PFSK-1 (cell line): Measurements from ENCODE around the gene INPP5F.

Experiments
- FOXP2 ChIP-seq: optimal IDR thresholded peaks from 2 replicates; pipeline ENCODE3; 2011; ENCODE audit warnings: borderline replicate concordance, control low read depth, inconsistent platforms; ENCODE audit not compliant: insufficient read depth; ENCODE audit errors: extremely low read length, extremely low read depth
- POLR2AphosphoS5 ChIP-seq: IDR thresholded peaks from 2 replicates; pipeline ENCODE4 v1.6.1; 2012; ENCODE audit warnings: low read depth, mild to moderate bottlenecking, control low read depth, low read length, moderate library complexity
- SIN3A ChIP-seq: IDR thresholded peaks from 2 replicates; pipeline ENCODE4 v1.6.1; 2012; ENCODE audit warnings: mild to moderate bottlenecking, low read length, moderate library complexity, borderline replicate concordance; ENCODE audit not compliant: insufficient read depth
- TAF1 ChIP-seq: IDR thresholded peaks from 2 replicates; pipeline ENCODE4 v1.6.1; 2012; ENCODE audit warnings: low read length, control low read depth, borderline replicate concordance; ENCODE audit not compliant: insufficient read depth
- TF ChIP-seq, protein P1 (sequence below), 2 experiments: IDR thresholded peaks; 2 replicates each; pipeline versions ENCODE4 v1.6.1 to v1.8.0; 2011 to 2012; ENCODE audit warnings: low read depth in 2 of 2, low read length in 2 of 2, control low read depth in 1 of 2, inconsistent platforms in 1 of 2, mild to moderate bottlenecking in 1 of 2, moderate library complexity in 1 of 2; ENCODE audit not compliant: insufficient read depth in 1 of 2

DNA sequence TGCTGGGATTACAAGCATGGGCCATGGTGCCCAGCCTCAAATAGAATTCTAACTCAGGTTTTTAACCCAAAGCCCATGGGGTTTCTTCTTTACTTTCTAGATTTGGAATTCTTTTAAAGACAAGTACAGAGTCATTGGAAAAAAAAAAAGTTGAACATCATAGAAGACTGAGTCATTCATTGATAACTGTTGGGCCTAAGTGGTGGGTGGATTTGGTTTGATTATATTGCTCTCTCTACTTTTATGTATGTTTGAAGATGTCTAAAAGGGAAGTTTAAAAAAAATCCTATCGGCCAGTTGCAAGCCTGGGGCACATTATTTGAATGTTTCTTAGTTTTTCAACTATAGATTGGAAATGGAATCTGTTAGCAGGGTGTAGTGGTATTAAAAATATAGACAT is 49.7 kb downstream of the INPP5F start:
- TF ChIP-seq SIN3A: no peak
- no peak for TF ChIP-seq TAF1
- TF ChIP-seq, protein P1, sequence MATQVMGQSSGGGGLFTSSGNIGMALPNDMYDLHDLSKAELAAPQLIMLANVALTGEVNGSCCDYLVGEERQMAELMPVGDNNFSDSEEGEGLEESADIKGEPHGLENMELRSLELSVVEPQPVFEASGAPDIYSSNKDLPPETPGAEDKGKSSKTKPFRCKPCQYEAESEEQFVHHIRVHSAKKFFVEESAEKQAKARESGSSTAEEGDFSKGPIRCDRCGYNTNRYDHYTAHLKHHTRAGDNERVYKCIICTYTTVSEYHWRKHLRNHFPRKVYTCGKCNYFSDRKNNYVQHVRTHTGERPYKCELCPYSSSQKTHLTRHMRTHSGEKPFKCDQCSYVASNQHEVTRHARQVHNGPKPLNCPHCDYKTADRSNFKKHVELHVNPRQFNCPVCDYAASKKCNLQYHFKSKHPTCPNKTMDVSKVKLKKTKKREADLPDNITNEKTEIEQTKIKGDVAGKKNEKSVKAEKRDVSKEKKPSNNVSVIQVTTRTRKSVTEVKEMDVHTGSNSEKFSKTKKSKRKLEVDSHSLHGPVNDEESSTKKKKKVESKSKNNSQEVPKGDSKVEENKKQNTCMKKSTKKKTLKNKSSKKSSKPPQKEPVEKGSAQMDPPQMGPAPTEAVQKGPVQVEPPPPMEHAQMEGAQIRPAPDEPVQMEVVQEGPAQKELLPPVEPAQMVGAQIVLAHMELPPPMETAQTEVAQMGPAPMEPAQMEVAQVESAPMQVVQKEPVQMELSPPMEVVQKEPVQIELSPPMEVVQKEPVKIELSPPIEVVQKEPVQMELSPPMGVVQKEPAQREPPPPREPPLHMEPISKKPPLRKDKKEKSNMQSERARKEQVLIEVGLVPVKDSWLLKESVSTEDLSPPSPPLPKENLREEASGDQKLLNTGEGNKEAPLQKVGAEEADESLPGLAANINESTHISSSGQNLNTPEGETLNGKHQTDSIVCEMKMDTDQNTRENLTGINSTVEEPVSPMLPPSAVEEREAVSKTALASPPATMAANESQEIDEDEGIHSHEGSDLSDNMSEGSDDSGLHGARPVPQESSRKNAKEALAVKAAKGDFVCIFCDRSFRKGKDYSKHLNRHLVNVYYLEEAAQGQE (IDR thresholded peaks at IDR 0.05; ENCODE audit: insufficient read depth in 1 of 2, low read depth in 2 of 2, low read length in 2 of 2): no peak
- TF ChIP-seq POLR2AphosphoS5: no peak
- no peak for TF ChIP-seq FOXP2
